Aorta (tissue), 5 donors: Measurements from ENCODE around the gene METAP1. TPM values are rescaled to one million over a fixed set of nuclear protein-coding genes. Genes with fewer than 3 reads are reported as not detected.

Source experiments
- ATAC-seq: fragments of 200-7000 bp; cut with Tn5 transposase; one replicate; pipeline ENCODE4 v1.9.1; 2022; ENCODE audit warnings: moderate library complexity; ENCODE audit not compliant: low FRiP score
- DNase-seq, 2 donors: peaks; one replicate each; pipeline ENCODE4 v3.0.0-alpha.2; 2020
- H3K27ac ChIP-seq, 2 donors: one replicate each; pipeline ENCODE4 v1.5.1; 2013; ENCODE audit warnings: low read length in 2 of 2, mild to moderate bottlenecking in 2 of 2, moderate library complexity in 2 of 2, control low read depth in 1 of 2, inconsistent platforms in 1 of 2, low read depth in 1 of 2
- H3K27me3 ChIP-seq, 2 donors: one replicate each; pipeline ENCODE4 v1.6.1; 2013; ENCODE audit warnings: control low read depth in 1 of 2, low read length in 1 of 2, mild to moderate bottlenecking in 1 of 2, moderate library complexity in 1 of 2; ENCODE audit not compliant: insufficient read depth in 2 of 2, control insufficient read depth in 1 of 2
- H3K36me3 ChIP-seq, 2 donors: one replicate each; pipeline ENCODE4 v1.6.1; 2013; ENCODE audit warnings: control low read depth in 1 of 2, low read length in 1 of 2, mild to moderate bottlenecking in 1 of 2; ENCODE audit not compliant: insufficient read depth in 2 of 2, control insufficient read depth in 1 of 2
- H3K4me1 ChIP-seq, 2 donors: one replicate each; pipeline ENCODE4 v1.6.1; 2013; ENCODE audit warnings: low read length in 2 of 2, control low read depth in 1 of 2, mild to moderate bottlenecking in 1 of 2, moderate library complexity in 1 of 2; ENCODE audit not compliant: insufficient read depth in 2 of 2, control insufficient read depth in 1 of 2
- H3K4me3 ChIP-seq, 2 donors: one replicate each; pipeline ENCODE4 v1.5.1; 2013; ENCODE audit warnings: low read length in 2 of 2, control low read depth in 1 of 2, mild to moderate bottlenecking in 1 of 2
- H3K9me3 ChIP-seq: one replicate; pipeline ENCODE4 v1.6.1; 2013; ENCODE audit warnings: mild to moderate bottlenecking, low read length; ENCODE audit not compliant: control insufficient read depth
- WGBS, 2 donors: extraction: QIAGEN DNeasy Blood & Tissue Kit; methylation state at CpG; one replicate each; pipeline ENCODE4 v1.1.7; 2013; 5-methylcytosine and 5-hydroxymethylcytosine counted together
- intact Hi-C, 2 donors: fragments of 100-400 bp; cut with DNase I; formaldehyde crosslinking; loops; one replicate each; pipeline versions ENCODE4 v1.14.2 to v1.15.0; 2022
- long read RNA-seq, 2 donors: library from polyadenylated mRNA; unstranded; transcript quantifications; one replicate each; pipeline ENCODE4 v2.0.0, GENCODE V29; 2020 to 2021
- polyA plus RNA-seq, 2 donors: library from polyadenylated mRNA; stranded (reverse); fragments of 200-250 nt; gene quantifications; one replicate each; pipeline ENCODE4 v1.2.3, GENCODE V29; 2013
- total RNA-seq, 2 donors: library from RNA; stranded (reverse); fragmentation: NEBNext Ultra II Directional; extraction: Animal tissue kit (Norgen Biotek cat#: 25700); gene quantifications; one replicate each; pipeline ENCODE4 v1.2.1, GENCODE V29; 2021
- donor health status: healthy with polysubstance abuse.
- donor health status: Bipolar disorder and iron deficiency.
- donor health status: DM: no; HTN: no; CAD: no.
- donor health status: DM: no; HTN: no; CAD: no.
- donor health status: DM: yes; HTN: yes; CAD: no.

Gene METAP1
- 10 to 100 TPM; 57.2 to 61.4 TPM for total RNA-seq
- 10 to 100 TPM; 40.2 to 48.2 TPM for polyA plus RNA-seq
- long read RNA-seq, donor 1, transcript METAP1-201 (11 exons, 2,791 nt): major isoform, 114 of 136 reads
- long read RNA-seq, donor 1, partial matches to known transcripts: 12 of 136 reads
- long read RNA-seq, donor 1, other reads (novel, unspliced or antisense): 10 of 136 reads
- long read RNA-seq, donor 2, transcript METAP1-201 (11 exons, 2,791 nt): major isoform, 9 of 19 reads
- long read RNA-seq, donor 2, partial matches to known transcripts: 3 of 19 reads
- long read RNA-seq, donor 2, other reads (novel, unspliced or antisense): 7 of 19 reads

DNA sequence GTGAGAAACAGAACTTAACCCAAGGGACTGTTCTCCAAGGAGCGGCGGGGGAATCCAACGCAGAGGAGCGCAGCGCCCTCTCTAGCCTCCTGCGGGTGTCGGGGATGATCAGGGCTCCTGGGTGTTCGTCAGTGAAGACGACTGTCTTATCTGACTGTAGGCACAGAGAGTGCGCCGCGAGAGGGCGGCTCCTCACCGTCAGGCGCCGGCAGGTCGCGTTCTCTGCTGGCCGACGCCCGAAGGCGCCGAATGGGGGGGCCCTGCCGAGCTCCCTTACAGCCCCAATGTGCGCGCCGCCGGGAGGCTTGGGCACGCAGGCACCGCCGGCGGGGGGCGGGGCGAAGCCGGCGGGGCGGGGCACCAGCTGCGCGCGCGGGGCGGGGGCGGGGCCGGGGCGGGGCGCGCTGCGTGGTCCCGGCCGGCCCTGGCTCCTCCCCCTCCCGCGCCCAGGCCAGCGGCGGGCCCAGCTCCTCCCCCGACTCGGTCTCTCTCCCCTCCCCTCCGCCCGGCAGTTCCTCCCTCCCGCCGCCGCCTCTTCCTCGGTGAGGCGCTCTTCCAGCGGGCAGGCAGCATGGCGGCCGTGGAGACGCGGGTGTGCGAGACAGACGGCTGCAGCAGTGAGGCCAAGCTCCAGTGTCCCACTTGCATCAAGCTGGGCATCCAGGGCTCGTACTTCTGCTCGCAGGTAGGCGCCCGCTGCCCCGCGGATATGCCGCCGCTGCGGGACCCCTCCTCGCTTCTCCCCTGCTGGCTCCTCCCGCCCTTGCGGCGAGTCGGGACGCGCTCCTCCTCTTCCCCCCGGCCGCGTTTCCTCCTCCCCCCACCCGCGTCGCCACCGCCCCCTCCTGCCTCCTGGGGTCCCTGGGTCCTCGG lies at the start of gene METAP1:
TSS of gene METAP1 (plus strand) at position 539 of the 873 bp plus-strand sequence. CDS start at position 572, 33 bp downstream.
- Histone ChIP-seq H3K4me1 (no peaks in the 10 kb centered on the region), H3K4me3 (peak within 1 kb of the TSS; percentile 97 to 99), H3K36me3 (no peaks in the 10 kb centered on the region), H3K27me3 (no peaks in the 10 kb centered on the region), H3K9me3 (no peaks in the 10 kb centered on the region), H3K27ac (peak within 1 kb of the TSS; percentile 76 to 81)
- DNase-seq (peak; percentile 95 to 96), ATAC-seq (peak; percentile 98)
- intact Hi-C loops: loop anchor here (5.0 kb wide), 5 partner anchors 53 to 467 kb away; partner anchors contain the start of gene EIF4E (in 2 of the 2)
- 1% methylated on average over 32 to 94 of the region's 94 CpGs for WGBS, 2 donors

DNA sequence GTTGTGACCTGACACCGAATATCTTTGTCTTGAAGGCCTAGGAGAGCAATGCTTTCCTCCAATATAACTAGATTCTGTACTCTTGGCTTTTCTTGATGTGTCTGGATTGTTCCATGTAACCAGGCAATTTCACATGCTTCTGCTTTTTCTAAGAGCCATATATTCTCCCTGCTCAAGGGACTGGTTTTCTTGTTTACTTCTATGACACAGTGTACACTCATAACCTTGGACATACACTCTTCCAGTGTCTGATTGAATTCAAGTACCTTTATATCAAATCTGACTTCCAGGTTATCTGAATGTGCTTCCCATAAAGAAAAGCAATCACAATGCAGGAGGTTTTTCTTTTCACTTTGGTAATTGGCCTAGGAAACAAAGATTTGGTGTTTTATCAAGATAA lies 49.2 kb upstream of the METAP1 start:
- 50 to 61% methylated on average over 1 of the region's 1 CpG for WGBS, 2 donors
- no peaks in the 10 kb centered on the region for H3K36me3 ChIP-seq
- no peak for DNase-seq

DNA sequence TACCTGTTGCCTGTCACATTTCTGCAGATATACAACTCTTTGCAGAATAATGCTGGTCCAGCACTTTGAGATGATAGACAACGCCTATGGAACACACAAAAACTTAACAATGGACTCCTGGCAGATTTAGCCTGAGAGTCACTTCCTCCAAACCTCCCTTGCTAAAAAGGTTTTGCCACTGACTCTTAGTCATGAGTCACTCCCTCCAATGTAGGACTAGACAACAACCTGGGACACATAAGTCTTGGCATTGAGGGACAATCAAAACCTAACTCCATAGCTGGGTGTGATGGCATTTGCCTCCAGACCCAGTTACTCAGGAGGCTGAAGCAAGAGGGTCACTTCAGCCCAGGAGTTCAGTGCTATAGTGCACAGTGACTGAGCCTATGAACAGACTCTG lies 44.6 kb upstream of the METAP1 start:
- Histone ChIP-seq H3K27me3 (no peaks in the 10 kb centered on the region), H3K27ac (no peak overlapping the region), H3K36me3 (no peaks in the 10 kb centered on the region), H3K4me1 (peaks cover 0 to 3% of the 10 kb centered on the region in 2 donors), H3K4me3 (no peak overlapping the region), H3K9me3 (no peaks in the 10 kb centered on the region)
- DNase-seq (no peak), ATAC-seq (no peak)
- 94% methylated on average over 1 of the region's 1 CpG for WGBS, 2 donors
- intact Hi-C loops: no loop called here

More for the DNA sequence above, 49.2 kb upstream of the METAP1 start:
- H3K27ac ChIP-seq: peak overlapping the region in 1 of 2 donors; percentile 59
- H3K9me3 ChIP-seq: no peaks in the 10 kb centered on the region
- H3K4me1 ChIP-seq: peaks cover 0 to 3% of the 10 kb centered on the region in 2 donors
- H3K27me3 ChIP-seq: no peaks in the 10 kb centered on the region
- H3K4me3 ChIP-seq: no peak overlapping the region
- intact Hi-C loops: loop anchor here in 1 of 2 donors (10.0 kb wide), 1 partner anchor 518 kb away; no protein-coding TSS in a partner anchor
- no peak for ATAC-seq

DNA sequence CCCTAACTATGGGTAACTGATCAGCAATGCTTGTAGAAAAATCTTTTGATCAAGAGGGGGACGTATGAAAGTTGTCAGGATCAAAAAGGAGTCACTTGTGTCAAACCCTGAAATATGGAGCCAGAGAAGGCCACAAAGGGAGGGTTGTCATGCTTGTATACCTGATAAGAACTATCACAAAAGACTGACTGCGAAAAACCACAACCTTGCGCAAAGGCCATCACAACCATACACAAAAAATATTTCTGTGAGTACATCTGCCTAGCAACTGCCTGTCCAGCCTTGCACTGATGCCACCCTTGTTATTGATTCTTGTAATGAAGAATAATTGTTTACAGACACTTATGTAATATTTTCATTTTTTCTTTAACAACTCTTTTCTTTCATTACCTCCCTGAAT lies 43.8 kb upstream of the METAP1 start:
- Histone ChIP-seq H3K4me1 (no peaks in the 10 kb centered on the region), H3K36me3 (no peaks in the 10 kb centered on the region), H3K27me3 (no peaks in the 10 kb centered on the region), H3K27ac (no peak overlapping the region), H3K4me3 (no peak overlapping the region), H3K9me3 (no peaks in the 10 kb centered on the region)
- no peak for DNase-seq
- 94 to 97% methylated on average over 3 of the region's 3 CpGs for WGBS, 2 donors
- no peak for ATAC-seq
- intact Hi-C loops: no loop called here

DNA sequence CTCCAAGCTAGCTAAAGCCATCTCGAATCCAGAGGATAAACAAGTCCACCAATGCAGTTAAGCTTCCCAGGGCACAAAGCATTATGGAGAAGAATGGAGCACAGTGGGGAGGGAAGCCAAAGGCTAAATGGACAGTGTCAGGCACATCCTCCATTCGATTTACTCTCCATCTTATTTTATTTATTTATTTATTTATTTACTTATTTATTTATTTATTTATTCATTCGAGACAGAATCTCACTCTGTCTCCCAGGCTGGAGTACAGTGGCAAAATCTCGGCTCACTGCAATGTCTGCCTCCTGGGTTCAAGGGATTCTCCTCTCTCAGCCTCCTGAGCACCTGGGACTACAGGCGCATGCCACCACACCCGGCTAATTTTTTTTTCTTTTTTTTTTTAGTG lies 40.3 kb upstream of the METAP1 start:
- no peaks in the 10 kb centered on the region for H3K4me1 ChIP-seq
- H3K36me3 ChIP-seq: no peaks in the 10 kb centered on the region
- H3K27me3 ChIP-seq: no peaks in the 10 kb centered on the region
- no peak overlapping the region for H3K4me3 ChIP-seq
- intact Hi-C loops: no loop called here
- 89 to 90% methylated on average over 6 of the region's 6 CpGs for WGBS, 2 donors
- no peak overlapping the region for H3K27ac ChIP-seq
- H3K9me3 ChIP-seq: no peaks in the 10 kb centered on the region
- no peak for ATAC-seq
- DNase-seq: no peak

DNA sequence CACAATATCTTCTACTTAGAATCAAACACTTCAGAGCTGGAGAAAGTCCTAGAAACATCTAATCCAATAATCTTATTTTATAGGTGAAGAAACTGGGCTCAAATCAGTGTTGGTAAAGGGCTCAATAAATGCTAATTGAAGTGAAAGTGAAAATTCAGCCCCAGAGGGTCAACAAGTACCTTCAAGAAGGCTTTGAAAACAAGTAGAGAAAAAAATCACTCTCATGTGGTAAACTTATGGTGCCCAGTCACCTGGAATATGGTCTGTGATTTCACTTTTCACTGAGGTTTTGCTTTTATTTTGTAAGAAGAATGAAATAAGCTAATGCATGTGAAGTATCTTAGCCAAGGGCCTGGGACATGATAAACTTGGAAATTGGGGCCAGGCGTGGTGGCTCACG lies 37.5 kb upstream of the METAP1 start:
- no peak for DNase-seq
- Histone ChIP-seq H3K27me3 (no peaks in the 10 kb centered on the region), H3K9me3 (no peaks in the 10 kb centered on the region), H3K36me3 (no peaks in the 10 kb centered on the region), H3K4me1 (no peaks in the 10 kb centered on the region), H3K27ac (no peak overlapping the region), H3K4me3 (no peak overlapping the region)
- 94 to 97% methylated on average over 2 of the region's 2 CpGs for WGBS, 2 donors
- intact Hi-C loops: no loop called here
- no peak for ATAC-seq

DNA sequence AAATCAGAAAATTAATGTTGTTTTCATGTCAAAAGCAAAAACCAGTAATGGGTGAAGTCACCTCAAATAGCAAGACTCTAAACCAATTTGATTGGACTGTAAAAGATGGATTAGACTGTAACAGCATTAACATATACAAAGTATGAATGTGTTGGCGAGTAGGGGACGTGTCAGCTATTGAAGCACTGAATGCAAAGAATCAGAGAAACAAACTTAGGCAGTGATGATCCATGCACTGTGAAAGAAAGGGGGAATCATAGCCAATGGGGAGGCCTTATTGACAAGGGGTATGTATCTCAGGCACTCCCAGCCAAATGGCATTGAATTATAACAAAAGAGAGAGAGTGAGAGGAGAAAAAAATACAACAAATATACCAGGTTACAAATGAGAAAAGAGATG lies 36.1 kb upstream of the METAP1 start:
- no peak for DNase-seq
- H3K36me3 ChIP-seq: no peaks in the 10 kb centered on the region
- no peak overlapping the region for H3K4me3 ChIP-seq
- H3K9me3 ChIP-seq: no peaks in the 10 kb centered on the region
- H3K4me1 ChIP-seq: no peaks in the 10 kb centered on the region
- H3K27me3 ChIP-seq: no peaks in the 10 kb centered on the region
- ATAC-seq: no peak
- no peak overlapping the region for H3K27ac ChIP-seq
- WGBS, 2 donors: 94 to 98% methylated on average over 2 of the region's 2 CpGs
- intact Hi-C loops: no loop called here

DNA sequence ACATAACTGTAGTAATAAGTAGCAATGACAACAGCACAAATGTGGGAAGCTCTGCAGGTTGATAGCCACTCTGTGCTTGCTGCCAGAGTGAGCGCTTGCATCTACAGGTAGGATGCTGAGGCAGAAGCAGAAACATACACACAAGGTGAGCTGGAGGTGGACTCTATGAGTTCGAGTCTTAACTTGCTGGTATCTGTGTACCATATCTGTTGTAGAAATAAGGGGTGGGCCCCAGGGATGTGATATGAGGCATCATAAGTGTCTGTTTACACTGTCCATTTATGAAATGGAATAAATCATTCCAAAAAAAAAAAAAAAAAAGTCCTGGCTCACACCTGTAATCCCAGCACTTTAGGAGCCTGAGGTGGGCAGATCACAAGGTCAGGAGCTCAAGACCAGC lies 33.8 kb upstream of the METAP1 start:
- Histone ChIP-seq H3K27me3 (no peaks in the 10 kb centered on the region), H3K36me3 (no peaks in the 10 kb centered on the region), H3K27ac (no peak overlapping the region), H3K4me1 (no peaks in the 10 kb centered on the region), H3K9me3 (no peaks in the 10 kb centered on the region), H3K4me3 (no peak overlapping the region)
- WGBS, 2 donors: 94 to 97% methylated on average over 2 of the region's 2 CpGs
- intact Hi-C loops: no loop called here
- ATAC-seq (no peak), DNase-seq (no peak)
